Measurements from ENCODE around the gene XRN2. TPM values are rescaled to one million over a fixed set of nuclear protein-coding genes. Genes with fewer than 3 reads are reported as not detected.

Gene XRN2
- total and polyA plus RNA-seq, 2 of the 13 experiments (the other 11 are each of a cell fraction or from before 2014, with no cell fraction given) = 90.3 to 171 TPM

- DNase-seq (ENCODE audit: low spot score) = no peak
- whole genome bisulfite sequencing (ENCODE audit: low lambda C conversion rate) = 55% methylated on average over 8 of the region's 8 CpGs
- Histone ChIP-seq H3K4me2 (ENCODE audit: low read depth, low read length) (no peak overlapping the region), H3K4me1 (ENCODE audit: insufficient read depth, low read length) (no peaks in the 10 kb centered on the region), H3K27ac (ENCODE audit: extremely low read length, insufficient read depth, low read length) (no peak overlapping the region), H2AFZ (ENCODE audit: low read length) (no peak overlapping the region), H3K4me3 (replicated peaks in 1 of 3; ENCODE audit: insufficient read depth in 1 of 3, low read depth in 2 of 3, low read length in 3 of 3) (no peak overlapping the region), H3K9me3 (ENCODE audit: low read length) (no peaks in the 10 kb centered on the region), H3K36me3 (replicated peaks in 1 of 2; ENCODE audit: control insufficient read depth in 1 of 2, insufficient read depth in 2 of 2, low read length in 2 of 2) (no peaks in the 10 kb centered on the region), H3K27me3 (ENCODE audit: control insufficient read depth in 1 of 2, insufficient read depth in 2 of 2, low read length in 2 of 2) (peaks cover 3 to 39% of the 10 kb centered on the region in 2 experiments; a peak in 4 of 5 replicates), H3K9ac (ENCODE audit: insufficient read depth, low read depth, low read length) (no peak overlapping the region), H3K79me2 (ENCODE audit: insufficient read depth, low read length) (no peaks in the 10 kb centered on the region), H4K20me1 (ENCODE audit: insufficient read depth, low read length) (no peaks in the 10 kb centered on the region)
- POLR2A ChIA-PET = no interaction called here
- CTCF ChIA-PET (ENCODE audit: low intra/inter-chr PET ratio, low total read pairs) = no interaction called here
- no TSS peak for BruUV-seq (replicated peaks)
- intact Hi-C loops (cut with micrococcal nuclease; ENCODE audit: unreplicated experiment) = no loop called here
- no peak for TF ChIP-seq ATAD3A (CRISPR knock-in tag; IDR thresholded peaks at IDR 0.05)
- no peak for TF ChIP-seq ZNF839 (CRISPR knock-in tag; IDR thresholded peaks at IDR 0.05; ENCODE audit: borderline replicate concordance)
- in situ Hi-C loops (cut with HindIII; ENCODE audit: extremely low pct_ligation_motif_present, low pct_unique_long_range_greater_than_20kb) = no loop called here
- FAIRE-seq = peak; percentile 63
- no peak for ATAC-seq
These were observed 32.3 kb upstream of the XRN2 start for GRCh38 chr20:21270806-21271205.

- no peaks in the 10 kb centered on the region for H3K36me3 ChIP-seq (replicated peaks in 1 of 2; ENCODE audit: control insufficient read depth in 1 of 2, insufficient read depth in 2 of 2, low read length in 2 of 2)
- intact Hi-C loops (cut with micrococcal nuclease; ENCODE audit: unreplicated experiment) = no loop called here
- ATAC-seq = no peak
- POLR2A ChIA-PET = no interaction called here
- no peak for FAIRE-seq
- TF ChIP-seq BCL6 (CRISPR knock-in tag; IDR thresholded peaks at IDR 0.05) (no peak), POLR2AphosphoS5 (IDR thresholded peaks at IDR 0.05; ENCODE audit: low read depth, low read length) (no peak), SIX1 (CRISPR knock-in tag; IDR thresholded peaks at IDR 0.05; ENCODE audit: borderline replicate concordance) (no peak), FOXO1 (CRISPR knock-in tag; IDR thresholded peaks at IDR 0.05) (no peak), ZNF709 (CRISPR knock-in tag; IDR thresholded peaks at IDR 0.05) (no peak), RAD21 (CRISPR knock-in tag; IDR thresholded peaks at IDR 0.05) (no peak), HOXA5 (CRISPR knock-in tag; IDR thresholded peaks at IDR 0.05) (no peak), YEATS4 (CRISPR knock-in tag; IDR thresholded peaks at IDR 0.05; ENCODE audit: borderline replicate concordance) (no peak), TBL1XR1 (IDR thresholded peaks at IDR 0.05; ENCODE audit: borderline replicate concordance, low read length, partially characterized antibody) (no peak), ZSCAN20 (CRISPR knock-in tag; IDR thresholded peaks at IDR 0.05; ENCODE audit: borderline replicate concordance) (no peak), ZNF784 (CRISPR knock-in tag; IDR thresholded peaks at IDR 0.05; ENCODE audit: borderline replicate concordance) (no peak), PLRG1 (conservative IDR thresholded peaks at IDR 0.05) (no peak), CENPT (CRISPR knock-in tag; IDR thresholded peaks at IDR 0.05; ENCODE audit: low read depth) (no peak), KLF12 (CRISPR knock-in tag; IDR thresholded peaks at IDR 0.05; ENCODE audit: borderline replicate concordance) (no peak), KLF13 (CRISPR knock-in tag; IDR thresholded peaks at IDR 0.05) (no peak)
- no peaks in the 10 kb centered on the region for H3K9me3 ChIP-seq (ENCODE audit: low read length)
- H3K79me2 ChIP-seq (ENCODE audit: insufficient read depth, low read length) = no peaks in the 10 kb centered on the region
- peaks cover 0 to 26% of the 10 kb centered on the region in 2 experiments; a peak in 3 of 5 replicates for H3K27me3 ChIP-seq (ENCODE audit: control insufficient read depth in 1 of 2, insufficient read depth in 2 of 2, low read length in 2 of 2)
- no peak overlapping the region for H2AFZ ChIP-seq (ENCODE audit: low read length)
- no peak overlapping the region for H3K4me3 ChIP-seq (replicated peaks in 1 of 3; ENCODE audit: insufficient read depth in 1 of 3, low read depth in 2 of 3, low read length in 3 of 3)
- CTCF ChIA-PET (ENCODE audit: low intra/inter-chr PET ratio, low total read pairs) = no interaction called here
- no peak overlapping the region for H3K9ac ChIP-seq (ENCODE audit: insufficient read depth, low read depth, low read length)
- H3K4me1 ChIP-seq (ENCODE audit: insufficient read depth, low read length) = no peaks in the 10 kb centered on the region
- no peak overlapping the region for H3K27ac ChIP-seq (ENCODE audit: extremely low read length, insufficient read depth, low read length)
- no peak for DNase-seq (ENCODE audit: low spot score)
- BruUV-seq (replicated peaks) = no TSS peak
- in situ Hi-C loops (cut with HindIII; ENCODE audit: extremely low pct_ligation_motif_present, low pct_unique_long_range_greater_than_20kb) = no loop called here
- no peaks in the 10 kb centered on the region for H4K20me1 ChIP-seq (ENCODE audit: insufficient read depth, low read length)
- H3K4me2 ChIP-seq (ENCODE audit: low read depth, low read length) = no peak overlapping the region
These were observed 30.9 kb upstream of the XRN2 start for GRCh38 chr20:21272279-21272678.

Data from HepG2 (cell line).